Gastroesophageal sphincter (tissue), 3 donors: ENCODE data around the gene UCKL1.

Experiments used
- EP300 ChIP-seq: sonication (generic); formaldehyde crosslinking; IDR thresholded peaks from one replicate; pipeline ENCODE4 v1.6.1; 2017; ENCODE audit warnings: antibody characterized with exemption, mild to moderate bottlenecking
- POLR2A ChIP-seq, 2 donors: fragments of 450-650 bp; IDR thresholded peaks; one replicate each; pipeline ENCODE4 v1.6.1; 2017; ENCODE audit warnings: antibody characterized with exemption in 2 of 2, mild to moderate bottlenecking in 2 of 2, moderate library complexity in 1 of 2
- POLR2AphosphoS5 ChIP-seq: sonication (generic); formaldehyde crosslinking; IDR thresholded peaks from one replicate; pipeline ENCODE4 v1.6.1; 2017; ENCODE audit warnings: antibody characterized with exemption
- TF ChIP-seq, protein P1 (sequence below), 4 experiments: fragments of 200-600 bp in 2 of 4; fragments of 450-650 bp in 2 of 4; sonication (generic) in 1 of 4; IDR thresholded peaks; one replicate each; pipeline ENCODE4 v1.5.1; 2017 to 2019; ENCODE audit warnings: antibody characterized with exemption in 4 of 4, mild to moderate bottlenecking in 2 of 4, moderate library complexity in 2 of 4

DNA sequence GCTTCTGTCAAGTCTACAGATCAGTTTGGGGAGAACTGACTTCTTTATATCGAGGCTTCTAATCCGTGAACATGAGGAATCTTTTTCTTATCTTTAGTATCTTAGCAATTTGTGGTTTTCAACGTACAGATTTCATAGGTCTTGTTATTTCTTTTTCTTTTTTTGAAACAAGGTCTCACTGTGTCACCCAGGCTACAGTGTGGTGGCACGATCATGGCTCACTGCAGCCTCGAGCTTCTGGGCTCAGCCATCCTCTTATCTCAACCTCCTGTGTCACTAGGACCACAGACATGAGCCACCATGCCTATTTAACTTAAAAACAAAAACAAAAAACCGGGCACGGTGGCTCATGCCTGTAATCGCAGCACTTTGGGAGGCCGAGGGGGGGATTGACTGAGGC lies 32.0 kb downstream of the UCKL1 start:
- TF ChIP-seq, protein P1, sequence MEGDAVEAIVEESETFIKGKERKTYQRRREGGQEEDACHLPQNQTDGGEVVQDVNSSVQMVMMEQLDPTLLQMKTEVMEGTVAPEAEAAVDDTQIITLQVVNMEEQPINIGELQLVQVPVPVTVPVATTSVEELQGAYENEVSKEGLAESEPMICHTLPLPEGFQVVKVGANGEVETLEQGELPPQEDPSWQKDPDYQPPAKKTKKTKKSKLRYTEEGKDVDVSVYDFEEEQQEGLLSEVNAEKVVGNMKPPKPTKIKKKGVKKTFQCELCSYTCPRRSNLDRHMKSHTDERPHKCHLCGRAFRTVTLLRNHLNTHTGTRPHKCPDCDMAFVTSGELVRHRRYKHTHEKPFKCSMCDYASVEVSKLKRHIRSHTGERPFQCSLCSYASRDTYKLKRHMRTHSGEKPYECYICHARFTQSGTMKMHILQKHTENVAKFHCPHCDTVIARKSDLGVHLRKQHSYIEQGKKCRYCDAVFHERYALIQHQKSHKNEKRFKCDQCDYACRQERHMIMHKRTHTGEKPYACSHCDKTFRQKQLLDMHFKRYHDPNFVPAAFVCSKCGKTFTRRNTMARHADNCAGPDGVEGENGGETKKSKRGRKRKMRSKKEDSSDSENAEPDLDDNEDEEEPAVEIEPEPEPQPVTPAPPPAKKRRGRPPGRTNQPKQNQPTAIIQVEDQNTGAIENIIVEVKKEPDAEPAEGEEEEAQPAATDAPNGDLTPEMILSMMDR (IDR thresholded peaks at IDR 0.05) = no peak
- TF ChIP-seq POLR2AphosphoS5 (no peak), EP300 (no peak), POLR2A (IDR thresholded peaks at IDR 0.05) (no peak)
